K562 (cell line): ENCODE measurements around the gene CLIC1.

Source experiments
- CBFA2T2 ChIP-seq: fragments of 450-650 bp; conservative IDR thresholded peaks from 2 replicates; pipeline ENCODE4 v1.6.1; 2017; ENCODE audit warnings: mild to moderate bottlenecking
- HMG20A ChIP-seq: fragments of 450-650 bp; formaldehyde crosslinking; conservative IDR thresholded peaks from 2 replicates; pipeline ENCODE4 v1.4.0; 2020; ENCODE audit warnings: mild to moderate bottlenecking, mixed read lengths
- HMGN3 ChIP-seq: IDR thresholded peaks from 2 replicates; pipeline ENCODE4 v1.6.1; 2011; ENCODE audit warnings: borderline replicate concordance, low read depth, mild to moderate bottlenecking, mixed read lengths, low read length; ENCODE audit not compliant: insufficient read length; ENCODE audit errors: extremely low read depth
- HNRNPK ChIP-seq: fragments of 200-400 bp; formaldehyde crosslinking; IDR thresholded peaks from one replicate; pipeline ENCODE4 v1.6.1; 2018; ENCODE audit warnings: mild to moderate bottlenecking, low read depth, low read length; ENCODE audit not compliant: poor library complexity, severe bottlenecking
- MAFK ChIP-seq: IDR thresholded peaks from 2 replicates; pipeline ENCODE4 v1.6.1; 2011; ENCODE audit warnings: low read length, improper control_type of control experiment
- NFXL1 ChIP-seq: fragments of 450-650 bp; formaldehyde crosslinking; IDR thresholded peaks from 2 replicates; pipeline ENCODE4 v1.4.0; 2021; ENCODE audit warnings: mild to moderate bottlenecking
- POLR2A ChIP-seq: fragments of 450-650 bp; conservative IDR thresholded peaks from 2 replicates; pipeline ENCODE4 v1.6.1; 2016
- ZNF707 ChIP-seq: fragments of 250-450 bp; sonication (Bioruptor Pico); conservative IDR thresholded peaks from 2 replicates; pipeline ENCODE4 v1.8.0; 2022; ENCODE audit warnings: inconsistent platforms, mild to moderate bottlenecking, moderate library complexity
- ZNF764 ChIP-seq: fragments of 250-450 bp; sonication (Bioruptor Pico); IDR thresholded peaks from 2 replicates; pipeline ENCODE4 v1.4.0; 2020; ENCODE audit warnings: low read depth, mild to moderate bottlenecking, moderate library complexity
- TF ChIP-seq, protein P1 (sequence below): fragments of 200-600 bp; sonication (generic); IDR thresholded peaks from one replicate; pipeline ENCODE4 v1.6.1; 2012; ENCODE audit warnings: mild to moderate bottlenecking, low read depth, low read length, inconsistent platforms
- TF ChIP-seq, protein P2 (sequence below): sonication (generic); formaldehyde crosslinking; IDR thresholded peaks from 2 replicates; pipeline ENCODE4 v1.8.1; 2023; ENCODE audit warnings: mild to moderate bottlenecking, missing genetic modification reagents, moderate library complexity

DNA sequence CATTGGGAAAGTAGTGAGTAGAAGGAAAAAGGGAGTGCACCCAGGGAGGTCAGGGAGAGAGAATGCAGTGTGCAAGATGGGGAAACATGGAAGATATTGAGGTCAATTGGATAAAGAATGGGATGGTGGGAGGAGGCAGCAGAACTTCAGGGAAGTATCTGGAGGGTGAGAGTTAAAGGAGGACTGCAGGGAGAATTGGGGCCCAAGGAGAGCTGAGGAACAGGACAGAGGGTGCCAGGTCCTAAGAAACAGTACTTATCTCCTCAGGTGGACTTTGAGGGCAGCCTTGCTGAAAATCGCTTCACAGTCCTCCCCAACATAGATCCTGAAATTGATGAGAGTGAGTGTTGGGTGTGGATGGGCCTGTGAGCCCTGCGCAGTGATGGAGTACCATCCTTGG, 22.0 kb upstream of the CLIC1 start:
- no peak for TF ChIP-seq POLR2A
- no peak for TF ChIP-seq HNRNPK
- TF ChIP-seq, protein P1, sequence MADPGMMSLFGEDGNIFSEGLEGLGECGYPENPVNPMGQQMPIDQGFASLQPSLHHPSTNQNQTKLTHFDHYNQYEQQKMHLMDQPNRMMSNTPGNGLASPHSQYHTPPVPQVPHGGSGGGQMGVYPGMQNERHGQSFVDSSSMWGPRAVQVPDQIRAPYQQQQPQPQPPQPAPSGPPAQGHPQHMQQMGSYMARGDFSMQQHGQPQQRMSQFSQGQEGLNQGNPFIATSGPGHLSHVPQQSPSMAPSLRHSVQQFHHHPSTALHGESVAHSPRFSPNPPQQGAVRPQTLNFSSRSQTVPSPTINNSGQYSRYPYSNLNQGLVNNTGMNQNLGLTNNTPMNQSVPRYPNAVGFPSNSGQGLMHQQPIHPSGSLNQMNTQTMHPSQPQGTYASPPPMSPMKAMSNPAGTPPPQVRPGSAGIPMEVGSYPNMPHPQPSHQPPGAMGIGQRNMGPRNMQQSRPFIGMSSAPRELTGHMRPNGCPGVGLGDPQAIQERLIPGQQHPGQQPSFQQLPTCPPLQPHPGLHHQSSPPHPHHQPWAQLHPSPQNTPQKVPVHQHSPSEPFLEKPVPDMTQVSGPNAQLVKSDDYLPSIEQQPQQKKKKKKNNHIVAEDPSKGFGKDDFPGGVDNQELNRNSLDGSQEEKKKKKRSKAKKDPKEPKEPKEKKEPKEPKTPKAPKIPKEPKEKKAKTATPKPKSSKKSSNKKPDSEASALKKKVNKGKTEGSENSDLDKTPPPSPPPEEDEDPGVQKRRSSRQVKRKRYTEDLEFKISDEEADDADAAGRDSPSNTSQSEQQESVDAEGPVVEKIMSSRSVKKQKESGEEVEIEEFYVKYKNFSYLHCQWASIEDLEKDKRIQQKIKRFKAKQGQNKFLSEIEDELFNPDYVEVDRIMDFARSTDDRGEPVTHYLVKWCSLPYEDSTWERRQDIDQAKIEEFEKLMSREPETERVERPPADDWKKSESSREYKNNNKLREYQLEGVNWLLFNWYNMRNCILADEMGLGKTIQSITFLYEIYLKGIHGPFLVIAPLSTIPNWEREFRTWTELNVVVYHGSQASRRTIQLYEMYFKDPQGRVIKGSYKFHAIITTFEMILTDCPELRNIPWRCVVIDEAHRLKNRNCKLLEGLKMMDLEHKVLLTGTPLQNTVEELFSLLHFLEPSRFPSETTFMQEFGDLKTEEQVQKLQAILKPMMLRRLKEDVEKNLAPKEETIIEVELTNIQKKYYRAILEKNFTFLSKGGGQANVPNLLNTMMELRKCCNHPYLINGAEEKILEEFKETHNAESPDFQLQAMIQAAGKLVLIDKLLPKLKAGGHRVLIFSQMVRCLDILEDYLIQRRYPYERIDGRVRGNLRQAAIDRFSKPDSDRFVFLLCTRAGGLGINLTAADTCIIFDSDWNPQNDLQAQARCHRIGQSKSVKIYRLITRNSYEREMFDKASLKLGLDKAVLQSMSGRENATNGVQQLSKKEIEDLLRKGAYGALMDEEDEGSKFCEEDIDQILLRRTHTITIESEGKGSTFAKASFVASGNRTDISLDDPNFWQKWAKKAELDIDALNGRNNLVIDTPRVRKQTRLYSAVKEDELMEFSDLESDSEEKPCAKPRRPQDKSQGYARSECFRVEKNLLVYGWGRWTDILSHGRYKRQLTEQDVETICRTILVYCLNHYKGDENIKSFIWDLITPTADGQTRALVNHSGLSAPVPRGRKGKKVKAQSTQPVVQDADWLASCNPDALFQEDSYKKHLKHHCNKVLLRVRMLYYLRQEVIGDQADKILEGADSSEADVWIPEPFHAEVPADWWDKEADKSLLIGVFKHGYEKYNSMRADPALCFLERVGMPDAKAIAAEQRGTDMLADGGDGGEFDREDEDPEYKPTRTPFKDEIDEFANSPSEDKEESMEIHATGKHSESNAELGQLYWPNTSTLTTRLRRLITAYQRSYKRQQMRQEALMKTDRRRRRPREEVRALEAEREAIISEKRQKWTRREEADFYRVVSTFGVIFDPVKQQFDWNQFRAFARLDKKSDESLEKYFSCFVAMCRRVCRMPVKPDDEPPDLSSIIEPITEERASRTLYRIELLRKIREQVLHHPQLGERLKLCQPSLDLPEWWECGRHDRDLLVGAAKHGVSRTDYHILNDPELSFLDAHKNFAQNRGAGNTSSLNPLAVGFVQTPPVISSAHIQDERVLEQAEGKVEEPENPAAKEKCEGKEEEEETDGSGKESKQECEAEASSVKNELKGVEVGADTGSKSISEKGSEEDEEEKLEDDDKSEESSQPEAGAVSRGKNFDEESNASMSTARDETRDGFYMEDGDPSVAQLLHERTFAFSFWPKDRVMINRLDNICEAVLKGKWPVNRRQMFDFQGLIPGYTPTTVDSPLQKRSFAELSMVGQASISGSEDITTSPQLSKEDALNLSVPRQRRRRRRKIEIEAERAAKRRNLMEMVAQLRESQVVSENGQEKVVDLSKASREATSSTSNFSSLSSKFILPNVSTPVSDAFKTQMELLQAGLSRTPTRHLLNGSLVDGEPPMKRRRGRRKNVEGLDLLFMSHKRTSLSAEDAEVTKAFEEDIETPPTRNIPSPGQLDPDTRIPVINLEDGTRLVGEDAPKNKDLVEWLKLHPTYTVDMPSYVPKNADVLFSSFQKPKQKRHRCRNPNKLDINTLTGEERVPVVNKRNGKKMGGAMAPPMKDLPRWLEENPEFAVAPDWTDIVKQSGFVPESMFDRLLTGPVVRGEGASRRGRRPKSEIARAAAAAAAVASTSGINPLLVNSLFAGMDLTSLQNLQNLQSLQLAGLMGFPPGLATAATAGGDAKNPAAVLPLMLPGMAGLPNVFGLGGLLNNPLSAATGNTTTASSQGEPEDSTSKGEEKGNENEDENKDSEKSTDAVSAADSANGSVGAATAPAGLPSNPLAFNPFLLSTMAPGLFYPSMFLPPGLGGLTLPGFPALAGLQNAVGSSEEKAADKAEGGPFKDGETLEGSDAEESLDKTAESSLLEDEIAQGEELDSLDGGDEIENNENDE = no peak
- TF ChIP-seq NFXL1 (CRISPR knock-in tag) = no peak
- no peak for TF ChIP-seq CBFA2T2
- TF ChIP-seq MAFK = no peak
- TF ChIP-seq ZNF764 = no peak
- TF ChIP-seq HMGN3 = no peak
- TF ChIP-seq HMG20A (CRISPR knock-in tag) = no peak
- no peak for TF ChIP-seq ZNF707
- TF ChIP-seq, protein P2, sequence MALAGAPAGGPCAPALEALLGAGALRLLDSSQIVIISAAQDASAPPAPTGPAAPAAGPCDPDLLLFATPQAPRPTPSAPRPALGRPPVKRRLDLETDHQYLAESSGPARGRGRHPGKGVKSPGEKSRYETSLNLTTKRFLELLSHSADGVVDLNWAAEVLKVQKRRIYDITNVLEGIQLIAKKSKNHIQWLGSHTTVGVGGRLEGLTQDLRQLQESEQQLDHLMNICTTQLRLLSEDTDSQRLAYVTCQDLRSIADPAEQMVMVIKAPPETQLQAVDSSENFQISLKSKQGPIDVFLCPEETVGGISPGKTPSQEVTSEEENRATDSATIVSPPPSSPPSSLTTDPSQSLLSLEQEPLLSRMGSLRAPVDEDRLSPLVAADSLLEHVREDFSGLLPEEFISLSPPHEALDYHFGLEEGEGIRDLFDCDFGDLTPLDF (CRISPR knock-in tag) = no peak
